Stomach (tissue), 9 donors: ENCODE data around the gene COX5A. TPM values are rescaled to one million over a fixed set of nuclear protein-coding genes. Genes with fewer than 3 reads are reported as not detected.
"Not testable (repeated sequence)": the region's sequence is repeated elsewhere in the genome, so short reads cannot be mapped to it uniquely, and the experiment has no call there.

Source experiments
- DNase-seq, 2 donors: peaks; one replicate each; pipeline versions ENCODE4 v3.0.0 to v3.0.0-alpha.2; 2013 to 2019
- H3K27ac ChIP-seq, 5 donors: fragments of 200-600 bp in 4 of 5; sonication (generic) in 4 of 5; one replicate each; pipeline ENCODE4 v1.5.1; 2013 to 2019; ENCODE audit warnings: mild to moderate bottlenecking in 1 of 5, moderate library complexity in 1 of 5
- H3K27me3 ChIP-seq, 3 donors: fragments of 200-600 bp; sonication (generic); one replicate each; pipeline ENCODE4 v1.5.1; 2017 to 2019; ENCODE audit warnings: mixed run types in 1 of 3
- H3K36me3 ChIP-seq, 4 donors: fragments of 200-600 bp; sonication (generic); 1 replicate in 3 of 4; 2 replicates in 1 of 4; pipeline ENCODE4 v1.5.1; 2016 to 2019
- H3K4me1 ChIP-seq, 4 donors: fragments of 200-600 bp; sonication (generic); one replicate each; pipeline ENCODE4 v1.5.1; 2016 to 2019
- H3K4me3 ChIP-seq, 4 donors: fragments of 200-600 bp; sonication (generic) in 3 of 4; one replicate each; pipeline ENCODE4 v1.5.1; 2016 to 2019; ENCODE audit warnings: mild to moderate bottlenecking in 1 of 4
- H3K9me3 ChIP-seq, 4 donors: fragments of 200-600 bp; sonication (generic); one replicate each; pipeline ENCODE4 v1.5.1; 2016 to 2019
- EP300 ChIP-seq: sonication (generic); formaldehyde crosslinking; IDR thresholded peaks from one replicate; pipeline ENCODE4 v1.6.1; 2017; ENCODE audit warnings: antibody characterized with exemption
- POLR2A ChIP-seq, 4 donors: fragments of 450-650 bp; IDR thresholded peaks; one replicate each; pipeline ENCODE4 v1.6.1; 2016; ENCODE audit warnings: antibody characterized with exemption in 4 of 4, control low read depth in 2 of 4, mild to moderate bottlenecking in 1 of 4, moderate library complexity in 1 of 4
- POLR2AphosphoS5 ChIP-seq, 3 donors: sonication (generic); formaldehyde crosslinking; IDR thresholded peaks; one replicate each; pipeline ENCODE4 v1.6.1; 2016; ENCODE audit warnings: antibody characterized with exemption in 3 of 3
- WGBS, 5 donors: extraction: QIAGEN DNeasy Blood & Tissue Kit in 3 of 5; methylation state at CpG; one replicate each; pipeline versions ENCODE4 v1.1.5 to v1.1.7; 2013 to 2018; 5-methylcytosine and 5-hydroxymethylcytosine counted together
- intact Hi-C: fragments of 100-400 bp; cut with DNase I; formaldehyde crosslinking; loops from one replicate; pipeline ENCODE4 v1.15.1; 2023; ENCODE audit warnings: low total_unique reads
- polyA plus RNA-seq, 3 donors: library from polyadenylated mRNA; stranded (reverse); fragments of 200-250 nt; gene quantifications; one replicate each; pipeline ENCODE4 v1.2.3, GENCODE V29; 2013
- total RNA-seq, 5 donors: library from RNA; depleted of rRNA; stranded (reverse); fragments of >200 nt; gene quantifications; one replicate each; pipeline versions ENCODE4 v1.1.0 to v1.2.3, GENCODE V29; 2014 to 2016
- TF ChIP-seq, protein P1 (sequence below), 7 experiments: fragments of 450-650 bp in 4 of 7; fragments of 200-600 bp in 3 of 7; sonication (generic) in 3 of 7; IDR thresholded peaks; one replicate each; pipeline ENCODE4 v1.5.1; 2016 to 2019; ENCODE audit warnings: antibody characterized with exemption in 7 of 7, control low read depth in 2 of 7, mild to moderate bottlenecking in 1 of 7
- donor health status: healthy with polysubstance abuse.
- donor health status: Bipolar disorder and iron deficiency.
- donor health status: healthy.

Gene COX5A
- total and polyA plus RNA-seq, 8 donors, result 44.0 to 516 (median 142) TPM

DNA sequence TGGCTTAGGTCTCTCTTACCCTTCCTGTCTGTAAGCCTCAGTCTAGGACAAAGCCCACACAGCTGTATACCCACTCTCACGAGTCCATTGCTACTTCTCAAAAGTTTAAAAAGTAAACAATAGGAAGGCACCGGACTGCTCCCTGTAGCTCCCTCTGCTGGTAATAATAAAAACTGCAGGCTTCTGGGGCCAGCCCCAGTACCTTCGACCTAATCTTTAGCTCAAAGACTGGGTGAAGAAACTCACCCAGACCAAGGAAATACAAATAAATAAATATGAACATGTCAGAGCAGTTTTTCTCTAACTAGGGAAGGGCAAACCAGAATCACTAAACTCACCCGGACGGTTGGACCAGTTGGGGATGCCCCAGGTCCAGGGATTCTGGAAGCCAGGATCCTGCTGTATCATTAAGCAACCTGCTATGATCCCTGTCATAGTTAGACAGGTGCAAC, 36.2 kb downstream of the COX5A start:
- Histone ChIP-seq H3K9me3 (no peaks in the 10 kb centered on the region), H3K4me3 (no peak overlapping the region), H3K36me3 (peaks cover 31 to 80% (median 77%) of the 10 kb centered on the region in 4 donors), H3K27me3 (no peaks in the 10 kb centered on the region), H3K4me1 (peaks cover 13 to 43% (median 37%) of the 10 kb centered on the region in 4 donors), H3K27ac (peak overlapping the region in 4 of 5 donors; percentile 3 to 48 (median 20))
- DNase-seq, result peak; percentile 74 to 83
- intact Hi-C loops, result no loop called here
- TF ChIP-seq POLR2A (IDR thresholded peaks at IDR 0.05) (no peak), POLR2AphosphoS5 (IDR thresholded peaks at IDR 0.05) (peak in 1 of 3 donors; percentile 49), EP300 (no peak)
- TF ChIP-seq, protein P1, sequence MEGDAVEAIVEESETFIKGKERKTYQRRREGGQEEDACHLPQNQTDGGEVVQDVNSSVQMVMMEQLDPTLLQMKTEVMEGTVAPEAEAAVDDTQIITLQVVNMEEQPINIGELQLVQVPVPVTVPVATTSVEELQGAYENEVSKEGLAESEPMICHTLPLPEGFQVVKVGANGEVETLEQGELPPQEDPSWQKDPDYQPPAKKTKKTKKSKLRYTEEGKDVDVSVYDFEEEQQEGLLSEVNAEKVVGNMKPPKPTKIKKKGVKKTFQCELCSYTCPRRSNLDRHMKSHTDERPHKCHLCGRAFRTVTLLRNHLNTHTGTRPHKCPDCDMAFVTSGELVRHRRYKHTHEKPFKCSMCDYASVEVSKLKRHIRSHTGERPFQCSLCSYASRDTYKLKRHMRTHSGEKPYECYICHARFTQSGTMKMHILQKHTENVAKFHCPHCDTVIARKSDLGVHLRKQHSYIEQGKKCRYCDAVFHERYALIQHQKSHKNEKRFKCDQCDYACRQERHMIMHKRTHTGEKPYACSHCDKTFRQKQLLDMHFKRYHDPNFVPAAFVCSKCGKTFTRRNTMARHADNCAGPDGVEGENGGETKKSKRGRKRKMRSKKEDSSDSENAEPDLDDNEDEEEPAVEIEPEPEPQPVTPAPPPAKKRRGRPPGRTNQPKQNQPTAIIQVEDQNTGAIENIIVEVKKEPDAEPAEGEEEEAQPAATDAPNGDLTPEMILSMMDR (IDR thresholded peaks at IDR 0.05), result peak in 6 of 7 experiments; percentile 46 to 98 (median 90)
- WGBS, 5 donors, result 8 to 15% (median 10%) methylated on average over 5 of the region's 5 CpGs

DNA sequence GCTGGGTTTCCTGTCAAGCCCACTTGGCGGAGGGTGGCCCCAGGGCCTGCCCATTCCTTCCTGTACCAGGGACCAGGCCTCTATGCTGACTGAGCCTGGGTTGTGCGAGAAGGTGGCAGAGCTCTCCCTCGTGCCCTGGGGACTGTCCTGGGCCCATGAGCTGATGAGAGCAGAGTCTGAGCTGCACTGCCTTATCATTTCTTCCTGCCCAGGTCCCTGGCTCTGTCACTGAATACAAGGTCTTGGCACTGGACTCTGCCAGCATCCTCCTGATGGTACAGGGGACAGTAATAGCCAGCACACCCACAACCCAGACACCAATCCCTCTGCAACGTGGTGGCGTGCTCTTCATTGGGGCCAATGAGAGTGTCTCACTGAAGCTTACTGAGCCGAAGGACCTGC, 40.6 kb downstream of the COX5A start:
- no peak for TF ChIP-seq EP300
- no peak for TF ChIP-seq POLR2A (IDR thresholded peaks at IDR 0.05)
- no peak for TF ChIP-seq POLR2AphosphoS5 (IDR thresholded peaks at IDR 0.05)
- H3K27ac ChIP-seq, result no peak overlapping the region
- peaks cover 0 to 33% (median 17%) of the 10 kb centered on the region in 4 donors for H3K4me1 ChIP-seq
- H3K4me3 ChIP-seq, result no peak overlapping the region
- H3K36me3 ChIP-seq, result peaks cover 24 to 85% (median 80%) of the 10 kb centered on the region in 4 donors
- H3K27me3 ChIP-seq, result no peaks in the 10 kb centered on the region
- WGBS, 5 donors, result 78 to 100% (median 83%) methylated on average over 3 to 6 of the region's 6 CpGs
- no peaks in the 10 kb centered on the region for H3K9me3 ChIP-seq
- no peak for DNase-seq
- intact Hi-C loops, result loop anchor here (10.0 kb wide), 1 partner anchor 52 kb away; the partner anchor contains the start of gene ULK3

DNA sequence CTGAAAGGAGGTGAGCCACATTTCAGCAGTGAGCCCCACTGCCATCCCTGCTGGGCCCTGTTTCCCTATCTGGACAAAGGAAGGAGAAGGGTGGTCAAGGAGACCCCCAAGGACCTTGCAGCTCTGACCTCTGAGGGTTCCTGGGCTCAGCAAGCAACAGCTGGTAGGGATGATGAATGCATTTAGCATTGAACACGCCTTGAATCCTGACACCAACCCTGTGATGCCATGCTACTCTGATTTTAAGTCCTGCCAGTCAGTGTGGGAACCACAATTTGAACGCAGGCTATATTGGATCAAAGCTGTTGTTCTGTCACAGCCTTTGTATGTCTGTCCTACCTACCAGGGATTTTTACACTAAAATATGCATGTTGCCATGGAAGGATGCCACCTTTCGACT, 41.6 kb downstream of the COX5A start:
- no peaks in the 10 kb centered on the region for H3K9me3 ChIP-seq
- 80 to 91% (median 85%) methylated on average over 3 of the region's 3 CpGs for WGBS, 5 donors
- H3K27me3 ChIP-seq, result no peaks in the 10 kb centered on the region
- no peak overlapping the region for H3K27ac ChIP-seq
- no peak overlapping the region for H3K4me3 ChIP-seq
- peaks cover 0 to 33% (median 16%) of the 10 kb centered on the region in 4 donors for H3K4me1 ChIP-seq
- TF ChIP-seq POLR2AphosphoS5 (IDR thresholded peaks at IDR 0.05), result no peak
- TF ChIP-seq, protein P1 (IDR thresholded peaks at IDR 0.05), result no peak
- TF ChIP-seq POLR2A (IDR thresholded peaks at IDR 0.05), result no peak
- no peak for TF ChIP-seq EP300
- intact Hi-C loops, result loop anchor here (10.0 kb wide), 1 partner anchor 52 kb away; the partner anchor contains the start of gene ULK3
- DNase-seq, result no peak
- peaks cover 23 to 85% (median 82%) of the 10 kb centered on the region in 4 donors for H3K36me3 ChIP-seq

DNA sequence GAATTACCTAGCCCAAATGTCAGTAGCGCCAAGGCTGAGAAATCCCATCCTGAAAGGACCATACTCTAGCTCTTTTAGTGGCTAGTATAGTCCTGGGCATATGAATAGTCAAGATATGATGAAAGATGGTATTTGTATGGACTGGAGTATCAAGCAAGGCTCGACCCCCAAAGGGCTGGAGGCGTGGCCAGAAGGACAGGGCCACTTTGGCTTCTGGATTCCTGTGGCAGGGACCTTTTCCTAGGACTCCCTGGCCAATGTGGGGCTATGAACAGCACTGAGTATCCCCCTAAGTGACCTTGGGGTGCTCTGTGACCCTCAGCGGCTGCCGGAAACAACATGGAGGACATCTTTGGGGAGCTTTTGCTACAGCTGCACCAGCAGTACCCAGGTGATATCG, 42.0 kb downstream of the COX5A start:
- 84 to 97% (median 95%) methylated on average over 5 to 6 of the region's 6 CpGs for WGBS, 5 donors
- Histone ChIP-seq H3K36me3 (peaks cover 19 to 82% (median 78%) of the 10 kb centered on the region in 4 donors), H3K4me1 (peaks cover 2 to 33% (median 17%) of the 10 kb centered on the region in 4 donors), H3K27me3 (no peaks in the 10 kb centered on the region), H3K9me3 (no peaks in the 10 kb centered on the region), H3K4me3 (no peak overlapping the region), H3K27ac (no peak overlapping the region)
- intact Hi-C loops, result loop anchor here (10.0 kb wide), 1 partner anchor 51 kb away; the partner anchor contains the start of gene ULK3
- TF ChIP-seq POLR2A (IDR thresholded peaks at IDR 0.05) (no peak), EP300 (no peak), POLR2AphosphoS5 (IDR thresholded peaks at IDR 0.05) (no peak)
- TF ChIP-seq, protein P1 (IDR thresholded peaks at IDR 0.05), result no peak
- DNase-seq, result no peak

DNA sequence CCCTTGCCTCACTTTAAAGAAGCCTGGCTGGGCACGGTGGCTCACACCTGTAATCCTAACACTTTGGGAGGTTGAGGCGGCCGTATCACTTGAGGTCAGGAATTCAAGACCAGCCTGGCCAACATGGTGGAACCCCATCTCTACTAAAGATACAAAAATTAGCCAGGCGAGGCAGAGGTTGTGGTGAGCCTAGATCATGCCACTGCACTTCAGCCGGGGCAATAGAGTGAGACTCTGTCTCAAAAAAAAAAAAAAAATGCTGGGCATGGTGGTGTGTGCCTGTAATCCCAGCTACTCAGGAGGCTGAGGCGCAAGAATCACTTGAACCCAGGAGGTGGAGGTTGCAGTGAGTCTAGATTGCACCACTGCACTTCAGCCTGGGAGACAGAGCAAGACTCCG, 43.5 kb downstream of the COX5A start:
- intact Hi-C loops, result loop anchor here (10.0 kb wide), 1 partner anchor 50 kb away; the partner anchor contains the start of gene ULK3
- not testable (repeated sequence) for H3K27me3 ChIP-seq, H3K4me3 ChIP-seq, H3K27ac ChIP-seq, DNase-seq, H3K9me3 ChIP-seq
- 93 to 99% (median 96%) methylated on average over 7 of the region's 7 CpGs for WGBS, 5 donors
- Histone ChIP-seq H3K4me1 (peaks cover 9 to 42% (median 28%) of the 10 kb centered on the region in 4 donors), H3K36me3 (peaks cover 8 to 68% (median 63%) of the 10 kb centered on the region in 4 donors)
